Stimulated activated naive CD4-positive, alpha-beta T cell treated with Interleukin-2 at 50 U/mL for 16 hours (primary cell): Measurements from ENCODE around the gene MID1.

ENCODE experiments used
- DNase-seq: peaks from one replicate; lab custom pipeline; 2025; lab: John Stamatoyannopoulos, UW

MID1 gene, protein sequence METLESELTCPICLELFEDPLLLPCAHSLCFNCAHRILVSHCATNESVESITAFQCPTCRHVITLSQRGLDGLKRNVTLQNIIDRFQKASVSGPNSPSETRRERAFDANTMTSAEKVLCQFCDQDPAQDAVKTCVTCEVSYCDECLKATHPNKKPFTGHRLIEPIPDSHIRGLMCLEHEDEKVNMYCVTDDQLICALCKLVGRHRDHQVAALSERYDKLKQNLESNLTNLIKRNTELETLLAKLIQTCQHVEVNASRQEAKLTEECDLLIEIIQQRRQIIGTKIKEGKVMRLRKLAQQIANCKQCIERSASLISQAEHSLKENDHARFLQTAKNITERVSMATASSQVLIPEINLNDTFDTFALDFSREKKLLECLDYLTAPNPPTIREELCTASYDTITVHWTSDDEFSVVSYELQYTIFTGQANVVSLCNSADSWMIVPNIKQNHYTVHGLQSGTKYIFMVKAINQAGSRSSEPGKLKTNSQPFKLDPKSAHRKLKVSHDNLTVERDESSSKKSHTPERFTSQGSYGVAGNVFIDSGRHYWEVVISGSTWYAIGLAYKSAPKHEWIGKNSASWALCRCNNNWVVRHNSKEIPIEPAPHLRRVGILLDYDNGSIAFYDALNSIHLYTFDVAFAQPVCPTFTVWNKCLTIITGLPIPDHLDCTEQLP

DNA sequence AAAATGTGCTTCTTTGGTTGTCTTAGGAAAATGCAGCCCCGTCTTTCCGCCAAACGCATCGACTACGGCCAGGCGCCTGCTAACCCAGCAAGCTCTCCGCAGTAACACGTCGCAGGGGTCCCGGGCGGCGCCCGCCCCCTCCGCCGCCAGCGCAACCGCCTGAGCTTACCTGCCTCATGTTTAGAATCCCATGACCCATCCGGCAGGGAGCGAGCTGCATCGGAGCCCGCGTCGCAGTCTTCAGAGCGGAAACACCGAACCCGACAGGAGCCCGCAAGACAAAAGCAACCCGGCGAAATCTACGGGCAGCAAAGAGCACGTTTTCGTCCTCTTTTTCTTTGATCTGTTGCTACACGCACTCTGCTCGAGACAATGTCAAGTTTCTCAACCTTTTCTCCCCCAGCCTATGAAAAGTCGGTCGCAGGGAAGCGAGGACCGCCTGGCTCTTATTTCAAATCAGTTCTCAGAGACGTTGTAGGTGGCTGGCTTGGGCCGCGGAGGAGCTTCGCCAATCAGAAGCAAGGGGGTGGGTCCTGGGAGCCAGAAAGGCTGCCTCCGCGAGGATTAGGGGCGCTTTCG, at the start of gene MID1:
Gene MID1 (minus strand): TSS at position 465 of the 579 bp plus-strand sequence. CDS start 53,038 bp downstream, outside the sequence.
- no peak for DNase-seq

DNA sequence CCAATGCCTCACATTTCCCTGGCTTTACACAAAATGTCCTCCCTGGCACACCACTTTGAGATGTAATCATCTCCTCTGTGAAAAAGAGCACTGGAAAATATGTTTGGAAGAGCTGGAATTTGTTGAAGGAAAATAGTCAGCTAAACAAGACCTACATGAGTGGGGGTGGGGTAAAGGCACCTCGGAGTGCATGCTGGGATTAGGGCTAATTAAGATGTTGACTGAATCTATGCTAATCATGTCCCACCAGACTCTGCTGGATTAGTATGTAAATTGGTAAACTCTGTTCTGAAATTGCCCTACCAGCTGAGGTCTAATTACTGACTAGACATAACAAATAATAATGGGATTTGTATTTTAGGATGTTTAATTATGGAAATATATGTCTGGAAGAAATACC, 46.8 kb upstream of the MID1 start:
- no peak for DNase-seq

DNA sequence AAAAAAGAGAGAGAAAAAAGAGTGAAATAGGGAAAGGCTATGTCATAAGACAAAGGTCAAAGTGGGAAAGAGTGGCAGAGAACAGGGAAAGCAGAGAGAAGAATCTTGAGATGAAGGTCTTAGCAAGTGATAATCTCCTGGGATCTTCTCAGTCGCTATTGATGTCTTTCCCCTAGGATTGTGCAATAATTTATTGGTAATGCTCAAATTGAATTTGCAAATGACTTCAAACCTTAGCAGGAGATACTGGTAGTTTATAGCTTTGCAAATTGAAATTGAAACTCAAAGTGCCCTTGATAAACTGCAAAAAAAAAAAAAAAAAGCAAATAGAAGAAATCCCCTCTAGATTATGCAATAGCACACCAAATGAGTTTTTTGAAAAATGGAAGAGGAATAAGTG, 45.7 kb upstream of the MID1 start:
- no peak for DNase-seq

DNA sequence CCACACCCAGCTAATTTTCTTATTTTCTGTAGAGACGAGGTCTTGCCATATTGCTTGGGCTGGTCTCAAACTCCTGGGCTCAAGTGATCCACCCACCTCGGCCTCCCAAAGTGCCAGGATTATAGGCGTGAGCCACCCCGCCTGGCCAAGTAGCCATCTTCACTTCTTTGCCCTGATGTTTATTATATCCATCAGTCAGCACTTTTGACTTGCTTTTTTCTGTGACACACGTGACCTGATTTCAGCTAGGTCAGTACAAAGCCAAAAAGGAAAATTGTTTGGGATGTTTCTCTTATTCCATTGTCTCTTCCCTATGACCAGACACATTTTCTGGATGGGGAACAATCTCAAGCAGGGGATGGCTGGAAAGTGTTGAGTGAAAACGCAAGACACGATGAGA, 45.3 kb upstream of the MID1 start:
- DNase-seq, result no peak

DNA sequence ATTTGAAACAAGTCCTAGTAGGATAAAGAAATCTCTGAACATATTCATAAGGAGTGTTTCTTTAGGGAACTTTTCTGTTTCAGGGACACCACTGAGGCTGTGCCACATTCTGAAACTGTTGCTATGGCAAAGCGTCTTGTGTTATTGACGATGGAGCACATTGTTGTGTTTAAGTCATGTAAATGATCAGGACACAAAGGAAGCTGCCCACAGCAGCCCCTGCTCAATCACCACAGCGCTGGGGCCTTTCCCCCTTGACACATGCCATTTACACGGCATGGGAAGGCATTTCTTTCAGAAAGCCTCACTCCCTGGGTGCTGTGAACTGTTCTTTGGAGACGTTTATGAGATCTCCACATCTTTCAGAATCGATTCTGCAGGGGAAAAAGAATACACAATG, 39.8 kb upstream of the MID1 start:
- DNase-seq, result no peak

DNA sequence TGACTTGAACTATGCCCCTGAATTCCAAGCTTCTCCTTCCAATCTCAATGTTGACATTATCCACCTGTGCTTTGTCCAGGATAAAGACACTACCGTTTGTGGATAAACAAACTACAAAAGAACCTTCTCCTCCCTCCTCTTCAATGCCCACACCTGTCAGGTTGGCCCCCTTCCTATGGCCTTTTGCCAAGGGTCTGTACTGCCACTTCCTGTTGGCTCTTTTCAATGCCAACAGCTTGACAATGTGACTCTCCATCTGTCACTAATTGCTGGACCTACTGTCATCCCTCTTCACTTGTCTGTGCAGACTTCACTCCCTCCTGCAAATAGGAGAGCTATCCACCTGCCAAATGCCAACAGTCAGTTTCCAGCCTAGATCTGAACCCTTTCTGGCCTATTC, 35.8 kb upstream of the MID1 start:
- DNase-seq, result no peak

DNA sequence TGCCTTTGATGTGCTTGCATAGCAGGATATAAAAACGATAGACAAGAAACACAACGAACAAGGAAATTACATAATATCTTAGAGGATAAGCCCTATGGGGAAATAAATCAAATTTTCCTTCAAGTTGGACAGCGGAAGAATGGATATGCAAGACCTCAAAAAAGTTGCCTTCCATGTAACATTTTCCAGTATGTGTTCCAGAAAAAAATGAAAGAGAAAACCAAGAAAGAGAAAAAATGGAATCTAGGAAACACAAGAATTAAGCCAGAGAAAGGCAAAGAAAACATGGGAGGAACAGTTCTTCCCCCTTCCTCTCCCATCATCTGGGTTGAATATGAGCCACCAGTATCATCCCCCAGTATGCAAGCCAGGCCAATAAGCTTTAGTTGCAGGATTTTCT, 34.6 kb upstream of the MID1 start:
- no peak for DNase-seq

DNA sequence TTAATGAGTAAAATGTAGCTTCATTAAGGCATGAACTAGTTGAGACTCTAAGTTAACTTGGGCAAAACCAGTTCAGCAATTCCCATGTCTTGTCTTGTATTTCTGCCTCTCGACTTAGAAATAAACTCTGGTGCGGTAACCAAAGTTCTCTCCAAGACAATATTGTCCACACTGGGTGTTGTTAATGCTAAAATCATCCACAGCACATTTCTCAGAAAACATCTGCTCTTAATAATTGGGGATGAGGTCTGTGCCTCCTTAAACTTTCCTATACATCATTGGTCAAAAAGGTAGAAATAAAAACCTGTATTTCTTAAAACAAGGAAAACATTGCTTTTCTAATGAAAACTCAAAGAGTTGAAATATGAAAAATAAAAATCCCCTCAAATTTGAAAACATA, 32.9 kb upstream of the MID1 start:
- DNase-seq, result no peak

DNA sequence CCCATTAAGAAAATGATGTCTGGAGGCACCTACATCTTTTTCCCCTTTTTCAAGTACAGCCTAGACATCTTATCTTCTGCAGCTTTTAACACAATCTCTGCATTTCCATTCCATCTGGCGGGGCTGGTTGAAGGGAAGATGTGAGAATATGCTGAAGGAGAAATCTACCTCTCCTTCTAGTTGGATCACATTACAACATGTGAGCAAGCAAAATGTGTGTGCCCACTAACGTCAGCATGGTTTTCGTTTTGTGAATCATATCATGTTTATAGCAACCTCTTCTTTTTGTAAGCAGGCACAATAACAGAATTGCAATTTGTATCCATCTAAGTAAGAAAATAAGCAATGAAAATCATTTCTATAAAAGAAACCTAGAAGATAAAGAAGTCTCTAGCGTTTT, 28.9 kb upstream of the MID1 start:
- no peak for DNase-seq

DNA sequence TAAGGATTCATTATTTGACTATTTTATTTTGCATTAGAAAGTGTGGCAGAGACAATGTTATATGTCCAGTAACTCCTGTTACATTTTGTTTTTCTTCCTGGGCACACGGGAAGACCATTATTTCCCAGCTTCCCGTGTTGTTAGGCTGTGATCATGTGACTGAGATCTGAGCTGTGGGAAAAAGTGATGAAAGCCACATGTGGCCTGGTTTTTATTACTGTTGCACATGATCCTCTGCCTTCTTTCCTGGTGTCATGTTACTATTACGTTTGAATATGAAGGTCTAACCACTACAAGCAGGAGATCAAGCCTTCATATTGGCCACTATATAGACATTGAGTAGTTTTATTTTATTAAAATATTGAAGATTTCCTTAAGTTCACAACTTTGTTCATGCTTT, 28.2 kb upstream of the MID1 start:
- DNase-seq, result no peak

DNA sequence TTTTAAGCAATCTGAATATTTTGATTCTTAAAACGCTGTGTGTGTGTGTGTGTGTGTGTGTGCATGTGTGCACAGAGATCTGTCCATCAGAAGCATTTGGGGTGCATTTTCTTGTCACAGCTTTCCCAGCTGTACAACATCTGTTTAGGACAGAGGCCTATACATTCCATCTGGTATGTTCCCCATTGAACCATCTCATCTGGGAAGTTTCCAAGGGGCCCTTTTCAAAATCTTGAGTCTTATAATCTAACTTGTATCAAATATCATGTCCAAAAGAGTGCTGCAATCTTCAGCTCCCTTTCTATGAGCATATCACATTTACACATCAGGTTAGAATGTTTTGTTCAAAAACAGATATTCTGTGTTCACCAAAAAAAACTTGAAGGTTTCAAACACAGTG, 16.5 kb upstream of the MID1 start:
- DNase-seq, result no peak

DNA sequence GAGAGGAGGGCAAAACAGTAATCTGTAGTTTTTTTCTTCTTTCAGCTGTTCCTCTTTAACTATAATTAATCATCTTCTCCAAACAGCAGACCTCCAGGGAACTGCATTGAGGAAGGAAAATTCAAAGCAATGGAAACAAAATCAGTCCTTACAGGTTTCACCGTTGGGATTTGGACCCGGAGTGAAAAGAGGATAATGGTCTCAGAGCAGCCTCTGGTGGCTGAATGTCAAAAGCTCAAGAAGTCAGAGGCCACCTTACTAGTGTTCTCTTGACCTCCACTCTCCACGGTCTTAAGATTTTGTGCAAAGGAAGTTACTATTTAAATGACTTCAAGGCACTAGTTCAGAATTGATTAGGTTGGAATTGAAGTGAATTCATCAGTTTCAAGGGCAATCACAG, 16.0 kb upstream of the MID1 start:
- no peak for DNase-seq

DNA sequence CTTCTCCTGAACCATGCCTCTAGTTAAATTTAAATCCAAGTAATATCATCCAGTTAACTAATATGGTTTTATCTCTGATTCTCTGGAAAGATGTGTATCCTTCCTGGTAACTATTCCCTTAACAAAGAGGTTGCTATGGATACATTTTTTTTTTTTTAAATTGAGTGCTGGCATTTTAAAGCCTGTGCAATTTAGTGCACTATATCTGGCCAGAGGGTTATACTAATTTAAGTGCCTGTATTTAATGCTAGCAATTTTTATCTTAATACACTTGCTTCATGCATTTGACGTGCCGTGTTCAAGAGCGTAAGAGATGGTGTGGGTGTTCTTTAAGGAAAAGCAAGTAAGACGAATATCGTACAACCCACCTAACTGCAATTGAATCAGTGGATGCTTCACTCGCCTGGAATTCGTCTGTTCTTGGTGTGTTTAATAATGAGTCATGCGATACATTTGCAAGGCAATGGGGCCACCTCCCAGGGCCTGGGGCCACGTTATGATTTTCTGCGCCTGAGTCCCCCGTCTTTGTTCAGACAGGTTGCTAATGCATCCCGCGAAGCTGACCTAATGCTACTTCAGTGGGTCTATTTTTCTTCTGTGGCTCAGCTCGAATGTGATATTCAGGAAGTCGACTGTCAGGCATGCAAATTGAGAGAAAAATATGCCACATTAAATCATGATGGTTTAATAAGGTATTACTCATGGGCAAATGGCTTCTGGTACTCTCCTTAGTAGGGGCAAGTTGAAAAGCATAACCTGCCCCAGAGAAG, 14.2 kb upstream of the MID1 start:
- no peak for DNase-seq

DNA sequence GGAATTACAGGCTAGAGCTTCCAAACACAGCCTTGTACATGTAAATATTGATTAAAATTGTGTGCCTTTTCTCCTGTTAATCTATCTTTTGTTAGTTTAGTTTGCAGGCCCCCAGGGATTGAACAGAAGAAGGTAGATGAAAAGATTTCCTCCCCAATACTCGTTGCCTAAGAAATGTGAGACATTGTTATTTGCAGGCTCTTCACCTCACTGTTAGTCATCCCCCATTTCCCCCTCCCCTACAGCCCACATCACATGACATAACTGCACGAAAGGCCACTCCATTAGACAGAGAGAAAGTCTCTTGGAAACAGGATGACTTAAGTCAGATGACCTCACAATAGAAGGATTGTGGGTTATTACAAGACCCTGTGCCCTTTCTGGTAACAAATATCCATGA, 13.3 kb upstream of the MID1 start:
- no peak for DNase-seq

DNA sequence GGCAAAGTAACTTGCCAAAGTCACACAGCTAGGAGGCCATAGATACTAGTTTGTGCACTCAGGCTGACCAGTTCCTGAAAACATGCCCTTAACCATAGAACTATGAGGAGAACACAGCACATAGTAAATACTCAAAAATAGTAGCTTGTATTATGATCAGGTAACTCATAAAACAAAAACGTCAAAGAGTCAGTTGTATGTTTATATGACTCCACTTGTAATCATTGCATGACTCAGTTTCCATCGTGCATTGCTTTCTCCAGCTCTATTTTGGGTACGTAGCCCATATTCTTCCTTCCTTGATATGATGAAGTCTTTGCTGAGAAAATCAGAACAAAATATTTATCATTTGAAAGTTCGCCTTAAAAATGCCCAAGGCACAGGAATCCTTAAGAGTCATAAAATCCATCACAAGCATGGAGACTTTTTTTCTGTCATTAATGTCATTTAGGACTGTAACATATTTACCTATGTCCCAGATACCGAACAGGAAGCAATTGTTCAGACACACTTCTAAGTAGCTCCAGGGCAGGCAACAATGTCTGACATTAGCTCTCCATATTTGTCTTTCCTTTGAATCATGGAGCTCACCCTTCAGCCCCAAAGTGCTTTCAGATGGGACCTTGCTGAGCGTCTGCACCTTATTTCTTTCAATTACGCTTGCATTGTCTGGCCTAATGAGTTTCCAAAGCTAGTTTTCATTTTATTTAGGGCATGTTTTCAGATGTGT, 11.2 kb upstream of the MID1 start:
- DNase-seq, result no peak

DNA sequence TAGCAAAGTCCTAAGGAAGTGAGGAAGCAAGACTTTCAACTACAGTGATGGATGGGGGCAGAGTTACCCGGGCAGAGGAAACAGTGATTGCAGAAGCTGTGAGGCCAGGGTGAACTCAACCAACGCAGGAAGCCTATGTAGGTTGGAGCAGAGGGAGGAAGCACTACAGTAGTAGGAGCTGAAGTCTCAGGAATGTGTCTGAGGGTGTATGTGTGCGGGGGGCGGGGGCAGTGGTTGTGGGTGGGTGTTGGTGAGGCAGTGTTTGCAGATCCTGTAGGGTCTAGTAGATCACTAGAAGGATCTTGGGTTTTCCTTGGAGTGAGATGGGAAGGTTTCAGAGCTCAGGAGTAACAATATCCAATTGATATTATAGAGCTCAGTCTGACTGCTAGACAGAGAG, 9.9 kb upstream of the MID1 start:
- no peak for DNase-seq

DNA sequence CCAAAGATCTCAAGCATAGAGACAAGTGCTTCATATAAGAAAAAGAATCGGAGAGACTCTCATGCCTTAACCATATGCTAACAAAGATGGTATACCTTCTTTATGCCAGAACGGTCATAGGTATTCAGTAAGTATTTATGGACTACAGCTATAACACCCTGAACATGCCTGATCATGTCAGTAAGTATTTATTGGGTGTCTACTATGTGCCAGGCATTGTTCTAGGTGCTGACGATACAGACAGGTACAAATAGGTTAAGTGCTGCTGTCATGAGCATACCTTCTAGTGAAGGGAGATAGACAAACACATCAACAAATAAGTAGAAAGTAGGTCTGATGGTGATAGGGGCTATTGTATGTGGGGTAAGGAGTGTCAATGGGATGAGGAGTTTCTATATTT, 9.5 kb upstream of the MID1 start:
- DNase-seq, result no peak

DNA sequence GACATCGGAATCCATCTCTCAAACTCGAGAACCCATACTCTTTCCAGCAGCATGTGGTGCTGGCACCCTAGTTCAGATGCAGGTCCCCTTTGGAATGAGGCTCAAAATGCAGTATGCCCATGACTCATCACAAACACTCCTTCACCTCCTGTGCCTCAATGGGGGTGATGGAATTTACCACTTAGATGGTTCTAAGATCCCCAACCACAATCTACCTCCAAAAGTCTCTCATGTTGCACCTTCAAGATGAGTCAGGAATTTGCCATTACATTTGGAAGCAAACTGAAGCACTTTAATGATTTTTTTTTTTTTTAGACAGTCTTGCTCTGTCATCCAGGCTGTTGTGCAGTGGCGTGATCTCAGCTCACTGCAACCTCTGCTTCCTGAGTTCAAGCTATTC, 8.5 kb upstream of the MID1 start:
- no peak for DNase-seq

DNA sequence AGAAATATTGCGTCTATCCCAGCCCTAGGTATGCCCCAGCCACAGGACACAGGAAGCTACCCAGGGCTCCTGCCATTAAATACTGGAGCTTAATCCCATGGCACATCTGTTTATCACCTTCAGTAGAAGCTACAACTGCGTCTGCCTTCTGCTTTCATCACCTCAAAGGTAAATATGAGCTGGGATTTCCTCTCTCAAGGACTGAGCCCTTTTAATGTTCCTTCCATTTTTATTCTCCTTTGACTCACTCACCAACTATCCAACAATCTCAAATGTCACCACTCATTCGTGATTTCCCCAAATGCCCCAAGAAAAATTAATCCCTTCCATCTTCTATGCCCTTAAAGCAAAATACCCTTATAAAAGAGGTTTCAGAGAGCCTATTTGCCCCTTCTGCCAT, 1.8 kb upstream of the MID1 start:
- DNase-seq, result no peak

DNA sequence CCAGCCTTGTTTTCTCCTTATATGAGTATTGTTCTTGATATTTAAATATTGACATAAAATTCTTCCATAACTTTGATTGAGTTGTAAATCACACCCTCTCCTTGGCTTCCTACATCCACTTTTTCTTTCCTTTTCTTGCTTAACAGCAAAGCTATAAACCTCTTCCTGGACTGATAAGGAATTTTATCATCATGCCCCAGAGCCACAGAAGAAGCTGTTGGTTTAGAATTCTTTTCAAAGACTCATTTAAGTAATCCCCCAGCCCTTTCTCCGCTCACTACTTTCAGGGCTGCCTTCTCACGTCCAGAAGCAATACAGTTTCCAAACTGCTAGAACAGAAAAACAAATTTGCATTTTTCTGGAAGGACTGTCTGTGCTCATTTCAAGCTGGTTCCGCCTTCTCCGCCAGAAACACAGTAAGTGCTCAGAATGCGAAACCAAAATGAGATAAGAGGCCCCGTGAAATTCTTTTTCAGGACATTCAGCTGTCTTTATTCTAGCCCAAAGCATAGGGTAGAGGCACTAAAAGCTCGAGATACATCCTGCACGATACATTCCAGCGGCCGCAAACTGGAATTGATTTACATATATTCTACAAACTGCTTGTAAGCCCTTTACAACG, 849 bp downstream of the MID1 start:
- no peak for DNase-seq

DNA sequence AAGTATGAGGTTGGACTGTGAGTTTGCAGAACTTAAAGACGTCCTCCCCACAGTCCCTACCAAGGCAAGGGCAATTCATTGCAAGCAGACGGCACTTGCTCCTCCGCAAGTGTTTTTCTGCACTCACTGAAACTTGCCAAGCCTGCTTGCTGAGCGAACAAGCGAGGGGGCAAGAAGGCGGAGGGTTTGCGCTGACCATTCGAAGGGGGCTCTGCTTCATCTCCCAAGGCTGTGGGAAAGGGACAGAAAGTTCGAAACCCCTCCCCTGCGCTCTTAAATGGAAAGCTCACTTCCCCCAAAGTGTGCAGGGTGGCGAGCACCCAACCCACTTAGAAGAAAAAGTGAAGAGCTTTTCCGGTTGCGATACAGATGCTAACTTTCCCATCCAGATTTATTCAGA, 1.4 kb downstream of the MID1 start:
- no peak for DNase-seq

DNA sequence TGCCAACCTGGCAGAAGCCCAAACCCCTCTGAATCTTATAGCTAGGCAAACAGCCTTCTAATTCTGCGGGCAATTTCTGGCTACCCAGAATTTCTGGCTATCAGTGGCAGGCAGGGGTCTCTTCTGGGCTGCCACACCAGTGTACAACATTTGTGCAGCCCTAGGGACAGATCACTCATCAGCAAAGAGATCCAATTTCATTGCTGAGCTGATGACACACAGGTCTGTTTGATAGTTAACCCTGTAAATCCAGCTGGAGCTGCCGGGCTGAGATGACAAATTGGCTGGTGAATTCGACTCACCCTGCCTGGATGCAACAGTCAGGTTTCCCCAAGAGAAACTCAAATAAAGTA, 2.4 kb downstream of the MID1 start:
- DNase-seq, result no peak
